Erythroblast (primary cell): ENCODE results near the gene TCN2.
"Not testable (repeated sequence)": the region's sequence is repeated elsewhere in the genome, so short reads cannot be mapped to it uniquely, and the experiment has no call there.

ENCODE experiments used
- DNase-seq, 2 experiments: peaks; one replicate each; lab custom pipeline; 2025; lab: John Stamatoyannopoulos, UW
- GATA1 ChIP-seq: IDR thresholded peaks from 2 replicates; pipeline ENCODE4 v1.6.1; 2011; ENCODE audit warnings: low read depth, mild to moderate bottlenecking, control low read depth, low read length, moderate library complexity
- POLR2A ChIP-seq: IDR thresholded peaks from 2 replicates; pipeline ENCODE4 v1.6.1; 2011; ENCODE audit warnings: mild to moderate bottlenecking, low read length

TCN2 gene

GRCh38 chr22:30612789-30613188 lies 5.8 kb downstream of the TCN2 start:
- no peak for TF ChIP-seq POLR2A
- no peak for TF ChIP-seq GATA1

GRCh38 chr22:30614268-30614667 lies 7.3 kb downstream of the TCN2 start:
- no peak for DNase-seq
- no peak for TF ChIP-seq GATA1
- TF ChIP-seq POLR2A = no peak

More at GRCh38 chr22:30612789-30613188, 5.8 kb downstream of the TCN2 start:
- no peak for DNase-seq

GRCh38 chr22:30614879-30615278 lies 7.9 kb downstream of the TCN2 start:
- no peak for TF ChIP-seq GATA1
- TF ChIP-seq POLR2A = no peak
- DNase-seq = no peak

- no peak for TF ChIP-seq GATA1
- no peak for TF ChIP-seq POLR2A
- DNase-seq = peak; percentile 18 to 60
Measured at GRCh38 chr22:30615543-30615954, 8.6 kb downstream of the TCN2 start.

- DNase-seq = no peak
- TF ChIP-seq GATA1 (no peak), POLR2A (no peak)
Measured at GRCh38 chr22:30617819-30618218, 10.8 kb downstream of the TCN2 start.

GRCh38 chr22:30619909-30620308 lies 12.9 kb downstream of the TCN2 start:
- DNase-seq = not testable (repeated sequence)

GRCh38 chr22:30626413-30626812 lies 19.4 kb downstream of the TCN2 start:
- TF ChIP-seq GATA1 (no peak), POLR2A (no peak)
- no peak for DNase-seq

- no peak for DNase-seq
- TF ChIP-seq GATA1 = no peak
- TF ChIP-seq POLR2A = no peak
Measured at GRCh38 chr22:30627471-30627870, 20.5 kb downstream of the TCN2 start.

GRCh38 chr22:30628491-30628890 lies 21.5 kb downstream of the TCN2 start:
- TF ChIP-seq GATA1 (no peak), POLR2A (no peak)
- DNase-seq = no peak

GRCh38 chr22:30631469-30631868 lies 24.5 kb downstream of the TCN2 start:
- DNase-seq = not testable (repeated sequence)

- TF ChIP-seq POLR2A = no peak
- no peak for TF ChIP-seq GATA1
- DNase-seq = peak; percentile 84 to 92
Measured at GRCh38 chr22:30634471-30635233, 27.7 kb downstream of the TCN2 start.

- DNase-seq = peak; percentile 90 to 96
- TF ChIP-seq GATA1 = no peak
- peak; percentile 35 for TF ChIP-seq POLR2A
Measured at GRCh38 chr22:30635273-30636225, 28.6 kb downstream of the TCN2 start, which contains the start of gene SLC35E4. Gene SLC35E4 (plus strand): TSS chr22:30635781. CDS start chr22:30636451, 670 bp downstream.

GRCh38 chr22:30636226-30637077 lies 29.5 kb downstream of the TCN2 start:
- DNase-seq = peak in 1 of 2 experiments; percentile 26
- TF ChIP-seq POLR2A (no peak), GATA1 (no peak)
